GM23248 (cell line): ENCODE data around the gene LRRIQ1. TPM values are rescaled to one million over a fixed set of nuclear protein-coding genes. Genes with fewer than 3 reads are reported as not detected.
A peak's percentile ranks its signal among the peaks of the same experiment; 100 is the strongest.

Experiments
- DNase-seq: peaks from one replicate; pipeline ENCODE4 v3.0.0-alpha.2; 2015
- H2AFZ ChIP-seq: fragments of 200-600 bp; sonication (generic); 2 replicates; pipeline ENCODE4 v1.6.1; 2016; ENCODE audit warnings: antibody characterized with exemption
- H3F3A ChIP-seq: fragments of 200-600 bp; sonication (generic); 2 replicates; pipeline ENCODE4 v1.6.1; 2016; ENCODE audit warnings: mild to moderate bottlenecking, antibody characterized with exemption, mixed run types; ENCODE audit not compliant: insufficient read depth
- H3K27ac ChIP-seq: fragments of 200-600 bp; sonication (generic); 2 replicates; pipeline ENCODE4 v1.5.1; 2016; ENCODE audit warnings: mild to moderate bottlenecking
- H3K27me3 ChIP-seq: fragments of 200-600 bp; sonication (generic); replicated peaks from 2 replicates; pipeline ENCODE4 v1.6.1; 2016; ENCODE audit warnings: mild to moderate bottlenecking; ENCODE audit not compliant: insufficient read depth
- H3K36me3 ChIP-seq: fragments of 200-600 bp; sonication (generic); 2 replicates; pipeline ENCODE4 v1.6.1; 2016; ENCODE audit warnings: low read depth, mild to moderate bottlenecking
- H3K4me1 ChIP-seq: fragments of 200-600 bp; sonication (generic); 2 replicates; pipeline ENCODE4 v1.6.1; 2016; ENCODE audit warnings: mild to moderate bottlenecking; ENCODE audit not compliant: insufficient read depth
- H3K4me2 ChIP-seq: fragments of 200-600 bp; sonication (generic); one replicate; pipeline ENCODE4 v1.6.1; 2016; ENCODE audit warnings: mild to moderate bottlenecking; ENCODE audit not compliant: unreplicated experiment
- H3K4me3 ChIP-seq: fragments of 200-600 bp; sonication (generic); 2 replicates; pipeline ENCODE4 v1.5.1; 2016; ENCODE audit warnings: mild to moderate bottlenecking
- H3K79me2 ChIP-seq: fragments of 200-600 bp; sonication (generic); 2 replicates; pipeline ENCODE4 v1.6.1; 2016; ENCODE audit warnings: mild to moderate bottlenecking; ENCODE audit not compliant: insufficient read depth
- H3K9ac ChIP-seq: fragments of 200-600 bp; sonication (generic); 2 replicates; pipeline ENCODE4 v1.6.1; 2016; ENCODE audit warnings: mild to moderate bottlenecking
- H3K9me2 ChIP-seq: fragments of 200-600 bp; sonication (generic); 2 replicates; pipeline ENCODE4 v1.6.1; 2016; ENCODE audit warnings: mixed run types, mild to moderate bottlenecking, moderate library complexity; ENCODE audit not compliant: insufficient read depth
- H3K9me3 ChIP-seq: fragments of 200-600 bp; sonication (generic); one replicate; pipeline ENCODE4 v1.6.1; 2017; ENCODE audit warnings: low read depth
- H4K20me1 ChIP-seq: fragments of 200-600 bp; sonication (generic); 2 replicates; pipeline ENCODE4 v1.6.0; 2016; ENCODE audit not compliant: insufficient read depth
- EZH2 ChIP-seq: fragments of 200-600 bp; sonication (generic); IDR thresholded peaks from 2 replicates; pipeline ENCODE4 v1.6.1; 2018; ENCODE audit warnings: antibody characterized with exemption, mild to moderate bottlenecking; ENCODE audit not compliant: insufficient read depth, poor library complexity, severe bottlenecking
- EZH2phosphoT487 ChIP-seq: fragments of 200-600 bp; sonication (generic); IDR thresholded peaks from 2 replicates; pipeline ENCODE4 v1.6.1; 2018; ENCODE audit warnings: antibody characterized with exemption, moderate library complexity, mild to moderate bottlenecking, low read depth; ENCODE audit not compliant: insufficient read depth
- WGBS, 2 experiments: methylation state at CpG; one replicate each; pipeline ENCODE4 v1.1.6; 2015 to 2017; ENCODE audit warnings: low lambda C conversion rate in 2 of 2, low coverage in 1 of 2; ENCODE audit errors: missing lambda C conversion rate in 2 of 2; 5-methylcytosine and 5-hydroxymethylcytosine counted together
- in situ Hi-C: fragments of 300-500 bp; cut with MboI; formaldehyde crosslinking; loops from 2 replicates; pipeline ENCODE4 v1.15.0; 2020
- polyA plus RNA-seq: library from polyadenylated mRNA; unstranded; fragments of >200 nt; fragmentation: Nextera tagmentation; extraction: Ambion mirVana; gene quantifications from 2 replicates; pipeline ENCODE4 v1.2.1, GENCODE V29; 2016
- total RNA-seq: library from RNA; depleted of rRNA; stranded (reverse); fragments of >200 nt; shearing (Covaris generic); gene quantifications from 2 replicates; pipeline ENCODE4 v1.2.3, GENCODE V29; 2014

Gene LRRIQ1
- total and polyA plus RNA-seq, 2 experiments from 2014 or later, result 0.11 to 0.88 TPM

DNA sequence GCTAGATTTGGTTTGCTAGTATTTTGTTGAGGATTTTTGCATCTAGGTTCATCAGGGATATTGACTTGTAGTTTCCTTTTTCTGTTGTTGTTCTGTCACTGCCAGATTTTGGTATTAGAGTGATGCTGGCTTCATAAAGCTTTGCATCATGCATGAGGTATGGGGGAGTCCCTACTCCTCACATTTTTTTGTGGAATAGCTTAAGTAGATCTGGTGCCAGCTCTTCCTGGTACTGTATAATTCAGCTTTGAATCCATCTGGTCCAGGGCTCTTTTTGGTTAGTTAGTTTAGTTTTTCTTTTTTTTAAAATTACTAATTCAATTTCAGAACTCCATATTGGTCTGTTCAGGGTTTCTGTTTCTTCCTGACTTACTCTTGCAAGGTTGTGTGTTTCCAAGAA is 59.4 kb downstream of the LRRIQ1 start:
- in situ Hi-C loops, result loop anchor here (25.0 kb wide), 1 partner anchor 817 kb away; no protein-coding TSS in a partner anchor
- H3K9ac ChIP-seq, result no peak overlapping the region
- H2AFZ ChIP-seq, result no peak overlapping the region
- no peaks in the 10 kb centered on the region for H3K9me2 ChIP-seq
- no peak overlapping the region for H3K4me3 ChIP-seq
- no peaks in the 10 kb centered on the region for H3K4me1 ChIP-seq
- no peak for TF ChIP-seq EZH2
- no peak for TF ChIP-seq EZH2phosphoT487
- no peaks in the 10 kb centered on the region for H3K79me2 ChIP-seq
- no peak overlapping the region for H3K27ac ChIP-seq
- no peaks in the 10 kb centered on the region for H3F3A ChIP-seq
- DNase-seq, result no peak
- no peaks in the 10 kb centered on the region for H3K27me3 ChIP-seq
- no peak overlapping the region for H3K4me2 ChIP-seq
- H3K36me3 ChIP-seq, result no peaks in the 10 kb centered on the region
- no peaks in the 10 kb centered on the region for H4K20me1 ChIP-seq
- no peaks in the 10 kb centered on the region for H3K9me3 ChIP-seq

DNA sequence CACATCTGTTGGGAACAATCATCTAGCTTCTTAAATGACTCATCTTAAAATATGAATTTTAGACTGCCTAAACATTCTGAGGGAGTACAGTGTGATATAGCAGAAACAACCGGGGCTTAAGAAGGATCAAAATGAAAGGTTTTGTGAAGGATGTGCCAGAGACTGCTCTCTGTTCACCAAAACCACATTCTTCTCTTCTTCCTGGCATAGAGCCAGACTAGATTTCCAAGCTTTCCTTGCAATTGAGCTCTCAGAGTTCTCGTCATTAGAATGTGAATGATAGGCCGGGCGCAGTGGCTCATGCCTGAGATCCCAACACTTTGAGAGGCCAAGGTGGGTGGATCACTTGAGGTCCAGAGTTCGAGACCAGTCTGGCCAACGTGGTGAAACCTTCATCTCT is 94.5 kb downstream of the LRRIQ1 start:
- in situ Hi-C loops, result no loop called here
- no peak overlapping the region for H3K4me2 ChIP-seq
- H3F3A ChIP-seq, result no peaks in the 10 kb centered on the region
- no peak overlapping the region for H3K4me3 ChIP-seq
- H2AFZ ChIP-seq, result no peak overlapping the region
- no peaks in the 10 kb centered on the region for H3K9me2 ChIP-seq
- no peaks in the 10 kb centered on the region for H3K27me3 ChIP-seq
- TF ChIP-seq EZH2phosphoT487 (no peak), EZH2 (no peak)
- H3K36me3 ChIP-seq, result no peaks in the 10 kb centered on the region
- H3K9ac ChIP-seq, result no peak overlapping the region
- DNase-seq, result peak; percentile 1
- H3K79me2 ChIP-seq, result no peaks in the 10 kb centered on the region
- 24 to 38% methylated on average over 6 of the region's 6 CpGs for WGBS, 2 experiments
- H4K20me1 ChIP-seq, result no peaks in the 10 kb centered on the region
- H3K9me3 ChIP-seq, result no peaks in the 10 kb centered on the region
- no peak overlapping the region for H3K27ac ChIP-seq
- no peaks in the 10 kb centered on the region for H3K4me1 ChIP-seq

DNA sequence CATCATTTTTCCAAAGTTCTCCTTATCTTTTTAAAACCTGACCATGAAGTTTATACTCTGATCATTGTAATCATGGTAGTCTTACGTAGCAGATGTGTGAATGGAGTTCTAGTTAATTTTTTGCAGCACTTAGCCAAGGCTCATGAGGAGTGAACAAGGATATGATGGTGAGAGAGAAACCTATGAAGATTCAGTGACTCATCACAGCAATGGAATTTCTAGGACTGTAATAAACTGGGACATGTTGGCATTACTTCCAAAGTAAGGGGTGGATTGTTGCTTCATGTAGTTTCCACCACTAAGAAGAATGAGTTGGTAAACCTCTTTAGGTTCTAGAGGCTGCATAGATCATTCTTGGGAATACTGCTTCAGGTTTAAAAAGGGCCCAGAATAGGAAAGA is 102.7 kb downstream of the LRRIQ1 start:
- Histone ChIP-seq H3K36me3 (no peaks in the 10 kb centered on the region), H3K79me2 (no peaks in the 10 kb centered on the region), H3K4me1 (no peaks in the 10 kb centered on the region), H3K27ac (no peak overlapping the region), H2AFZ (no peak overlapping the region), H4K20me1 (no peaks in the 10 kb centered on the region), H3K4me2 (no peak overlapping the region), H3K9me2 (no peaks in the 10 kb centered on the region), H3K4me3 (no peak overlapping the region), H3K27me3 (no peaks in the 10 kb centered on the region), H3F3A (no peaks in the 10 kb centered on the region), H3K9me3 (no peaks in the 10 kb centered on the region), H3K9ac (no peak overlapping the region)
- 54 to 68% methylated on average over 1 of the region's 1 CpG for WGBS, 2 experiments
- DNase-seq, result peak; percentile 12
- TF ChIP-seq EZH2 (no peak), EZH2phosphoT487 (no peak)
- in situ Hi-C loops, result no loop called here

DNA sequence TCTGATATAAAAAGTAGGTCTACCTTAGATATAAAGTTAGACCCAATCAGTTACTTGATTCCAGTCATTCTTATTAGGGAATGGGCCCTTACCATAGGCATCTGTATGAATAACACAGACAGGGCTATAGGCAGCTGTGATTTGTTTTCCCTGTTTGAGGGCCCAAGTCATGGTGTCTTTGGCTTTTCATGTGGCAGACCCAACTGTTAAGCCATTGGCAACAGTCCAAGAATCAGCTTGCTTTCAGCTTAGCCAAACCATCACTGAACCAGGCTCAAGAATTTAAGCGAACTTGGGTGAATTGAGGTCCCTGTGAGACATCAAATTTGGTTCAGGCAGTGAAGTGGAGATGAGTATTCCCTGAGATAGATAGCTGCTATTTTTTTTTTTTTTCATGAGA is 111.2 kb downstream of the LRRIQ1 start:
- no peak for DNase-seq
- in situ Hi-C loops, result no loop called here
- Histone ChIP-seq H3K36me3 (no peaks in the 10 kb centered on the region), H3K9me2 (no peaks in the 10 kb centered on the region), H3K4me1 (no peaks in the 10 kb centered on the region), H3K9ac (no peak overlapping the region), H3K79me2 (no peaks in the 10 kb centered on the region), H3K4me2 (no peak overlapping the region), H4K20me1 (no peaks in the 10 kb centered on the region), H3K27me3 (0 out of 2 replicates have a peak, but pooled peaks cover 6% of the 10 kb centered on the region), H3K9me3 (no peaks in the 10 kb centered on the region), H3F3A (no peaks in the 10 kb centered on the region), H3K4me3 (no peak overlapping the region), H2AFZ (no peak overlapping the region), H3K27ac (no peak overlapping the region)
- TF ChIP-seq EZH2, result no peak
- TF ChIP-seq EZH2phosphoT487, result no peak
- 78 to 91% methylated on average over 1 of the region's 1 CpG for WGBS, 2 experiments

DNA sequence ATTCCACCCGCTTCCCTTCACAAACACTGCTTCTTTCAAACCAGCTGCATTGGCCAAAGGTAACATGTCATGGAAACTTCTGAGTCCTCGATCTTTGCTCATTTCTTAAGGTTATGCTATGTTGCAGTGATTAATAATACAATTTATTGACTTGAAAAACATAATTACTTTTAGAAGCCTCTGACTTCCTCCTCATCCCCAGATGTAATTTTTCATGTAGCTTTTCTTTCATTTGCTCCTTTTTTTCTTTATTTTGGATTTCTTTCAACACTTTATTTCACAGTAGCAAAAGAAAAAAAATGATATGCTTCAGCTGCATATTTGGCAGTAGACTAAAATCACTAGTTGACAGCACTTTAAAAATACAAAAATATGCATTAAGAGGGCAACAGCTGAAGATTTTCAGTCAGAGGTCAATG is 116.2 kb downstream of the LRRIQ1 start:
- H3K36me3 ChIP-seq, result no peaks in the 10 kb centered on the region
- no peak overlapping the region for H3K4me2 ChIP-seq
- DNase-seq, result no peak
- TF ChIP-seq EZH2, result no peak
- TF ChIP-seq EZH2phosphoT487, result no peak
- H3F3A ChIP-seq, result no peaks in the 10 kb centered on the region
- 46 to 52% methylated on average over 2 of the region's 2 CpGs for WGBS, 2 experiments
- no peaks in the 10 kb centered on the region for H3K9me2 ChIP-seq
- H3K4me3 ChIP-seq, result no peak overlapping the region
- no peaks in the 10 kb centered on the region for H3K4me1 ChIP-seq
- 0 out of 2 replicates have a peak, but pooled peaks cover 6% of the 10 kb centered on the region for H3K27me3 ChIP-seq
- H3K27ac ChIP-seq, result no peak overlapping the region
- 0 out of 2 replicates have a peak overlapping the region, but pooled peaks have one; percentile 9 for H2AFZ ChIP-seq
- no peak overlapping the region for H3K9ac ChIP-seq
- H4K20me1 ChIP-seq, result no peaks in the 10 kb centered on the region
- in situ Hi-C loops, result no loop called here
- H3K9me3 ChIP-seq, result no peaks in the 10 kb centered on the region
- no peaks in the 10 kb centered on the region for H3K79me2 ChIP-seq
